GM12878 (cell line): ENCODE data around the gene RGS4. TPM values are rescaled to one million over a fixed set of nuclear protein-coding genes. Genes with fewer than 3 reads are reported as not detected.

Source experiments
- ATAC-seq: fragments of 200-7000 bp; cut with Tn5 transposase; 3 replicates; pipeline ENCODE4 v1.9.1; 2020; ENCODE audit warnings: mild to moderate bottlenecking, moderate library complexity
- BruUV-seq: library from RNA; stranded (reverse); fragments of 400-500 nt; replicated peaks from 2 replicates; lab custom pipeline; 2021; lab: Mats Ljungman, UMichigan
- CTCF ChIA-PET: fragments of 300-600 bp; sonication (Branson Sonifier 250); formaldehyde crosslinking; extraction: SDS; loops from one replicate; lab custom pipeline; 2021; ENCODE audit warnings: inconsistent platforms; lab: Yijun Ruan, JAX
- POLR2A ChIA-PET: fragments of 350-600 bp; formaldehyde crosslinking; extraction: SDS; loops from one replicate; lab custom pipeline; 2021; ENCODE audit warnings: inconsistent platforms; lab: Charles Lee
- RAD21 ChIA-PET: fragments of 300-600 bp; sonication (Branson Sonifier 250); formaldehyde crosslinking; loops from one replicate; lab custom pipeline; 2023; ENCODE audit warnings: antibody characterized with exemption; ENCODE audit not compliant: unreplicated experiment; lab: Charles Lee
- SMC1A ChIA-PET: fragments of 300-600 bp; sonication (Branson Sonifier 250); formaldehyde crosslinking; loops from one replicate; lab custom pipeline; 2023; ENCODE audit not compliant: unreplicated experiment, uncharacterized antibody; lab: Charles Lee
- DNase-seq: peaks from one replicate; pipeline ENCODE4 v3.0.0-alpha.2; 2011; ENCODE audit warnings: low read depth, low spot score
- FAIRE-seq: peaks from 3 replicates; lab custom pipeline; 2011; peaks lifted over from hg19 to GRCh38; lab: Jason Lieb, UNC
- H2AFZ ChIP-seq: 2 replicates; pipeline ENCODE4 v1.6.0; 2011; ENCODE audit warnings: low read depth, low read length, control low read depth; ENCODE audit not compliant: control insufficient read depth
- H3K27ac ChIP-seq: 2 replicates; pipeline ENCODE4 v1.5.1; 2011; ENCODE audit warnings: control low read depth; ENCODE audit not compliant: control insufficient read depth, insufficient read depth
- H3K27me3 ChIP-seq, 2 experiments: replicated peaks in 1 of 2; 2 replicates each; pipeline versions ENCODE4 v1.6.0 to v1.6.1; 2011; ENCODE audit warnings: low read length in 1 of 2; ENCODE audit not compliant: control insufficient read depth in 2 of 2, insufficient read depth in 2 of 2
- H3K36me3 ChIP-seq, 2 experiments: 2 replicates each; pipeline ENCODE4 v1.5.1; 2011; ENCODE audit warnings: low read length in 1 of 2; ENCODE audit not compliant: control insufficient read depth in 2 of 2, insufficient read depth in 2 of 2
- H3K4me1 ChIP-seq: 2 replicates; pipeline ENCODE4 v1.6.1; 2011; ENCODE audit warnings: mild to moderate bottlenecking, low read length, moderate library complexity, mixed read lengths; ENCODE audit not compliant: control insufficient read depth, insufficient read depth
- H3K4me2 ChIP-seq: 2 replicates; pipeline ENCODE4 v1.6.0; 2011; ENCODE audit warnings: control low read depth; ENCODE audit not compliant: control insufficient read depth, insufficient read depth
- H3K4me3 ChIP-seq: fragments of 200-600 bp; sonication (generic); 2 replicates; pipeline ENCODE4 v1.5.1; 2016
- H3K79me2 ChIP-seq: 2 replicates; pipeline ENCODE4 v1.6.0; 2011; ENCODE audit warnings: low read length; ENCODE audit not compliant: control insufficient read depth, insufficient read depth
- H3K9ac ChIP-seq: 2 replicates; pipeline ENCODE4 v1.8.0; 2011; ENCODE audit warnings: low read length, control low read depth, mixed read lengths; ENCODE audit not compliant: control insufficient read depth, insufficient read depth
- H3K9me3 ChIP-seq: replicated peaks from 3 replicates; pipeline ENCODE4 v1.5.1; 2011; ENCODE audit warnings: mild to moderate bottlenecking, low read length; ENCODE audit not compliant: control insufficient read depth, insufficient read depth
- H4K20me1 ChIP-seq: 2 replicates; pipeline ENCODE4 v1.6.0; 2011; ENCODE audit not compliant: control insufficient read depth, insufficient read depth
- CBX3 ChIP-seq: fragments of 200-600 bp; sonication (generic); IDR thresholded peaks from 2 replicates; pipeline ENCODE4 v1.6.1; 2016; ENCODE audit warnings: low read depth, borderline replicate concordance
- EGR1 ChIP-seq, 2 experiments: IDR thresholded peaks; 1 replicate in 1 of 2; 2 replicates in 1 of 2; pipeline ENCODE4 v1.6.1; 2011 to 2012; ENCODE audit warnings: low read depth in 2 of 2, low read length in 2 of 2, borderline replicate concordance in 1 of 2, mild to moderate bottlenecking in 1 of 2, moderate library complexity in 1 of 2
- HDAC2 ChIP-seq: fragments of 200-600 bp; sonication (generic); IDR thresholded peaks from 2 replicates; pipeline ENCODE4 v1.6.1; 2017
- HDGF ChIP-seq: fragments of 450-650 bp; IDR thresholded peaks from 2 replicates; pipeline ENCODE4 v1.6.1; 2016; ENCODE audit warnings: antibody characterized with exemption
- IKZF1 ChIP-seq: fragments of 450-650 bp; conservative IDR thresholded peaks from 2 replicates; pipeline ENCODE4 v1.6.1; 2017; ENCODE audit warnings: antibody characterized with exemption, mild to moderate bottlenecking
- MTA3 ChIP-seq: IDR thresholded peaks from 2 replicates; pipeline ENCODE4 v1.6.1; 2012; ENCODE audit warnings: low read length, inconsistent platforms, borderline replicate concordance
- NFYA ChIP-seq: IDR thresholded peaks from 2 replicates; pipeline ENCODE4 v1.6.1; 2011; ENCODE audit warnings: low read depth, mild to moderate bottlenecking, low read length, improper control_type of control experiment, borderline replicate concordance
- NRF1 ChIP-seq: conservative IDR thresholded peaks from 2 replicates; pipeline ENCODE4 v1.6.1; 2011; ENCODE audit warnings: mild to moderate bottlenecking, low read depth, low read length, improper control_type of control experiment
- POLR2A ChIP-seq: IDR thresholded peaks from 2 replicates; pipeline ENCODE4 v1.6.1; 2011; ENCODE audit warnings: low read depth, mild to moderate bottlenecking, low read length
- POU2F2 ChIP-seq: IDR thresholded peaks from 3 replicates; pipeline ENCODE4 v1.6.1; 2011; ENCODE audit warnings: low read depth, mild to moderate bottlenecking, low read length, borderline replicate concordance
- SMARCA5 ChIP-seq: fragments of 450-650 bp; IDR thresholded peaks from 2 replicates; pipeline ENCODE4 v1.6.1; 2017; ENCODE audit warnings: mild to moderate bottlenecking
- STAT1 ChIP-seq: fragments of 450-650 bp; conservative IDR thresholded peaks from 2 replicates; pipeline ENCODE4 v1.6.1; 2014; ENCODE audit warnings: antibody characterized with exemption, mild to moderate bottlenecking
- SUPT20H ChIP-seq: IDR thresholded peaks from 2 replicates; pipeline ENCODE4 v1.6.1; 2011; ENCODE audit warnings: low read depth, mild to moderate bottlenecking, low read length, moderate library complexity, borderline replicate concordance; ENCODE audit not compliant: control insufficient read depth
- WRNIP1 ChIP-seq: IDR thresholded peaks from 2 replicates; pipeline ENCODE4 v1.6.1; 2011; ENCODE audit warnings: low read depth, low read length, improper control_type of control experiment, borderline replicate concordance
- YBX1 ChIP-seq: fragments of 450-650 bp; IDR thresholded peaks from 2 replicates; pipeline ENCODE4 v1.6.1; 2016; ENCODE audit warnings: antibody characterized with exemption
- ZNF24 ChIP-seq: fragments of 450-650 bp; IDR thresholded peaks from 2 replicates; pipeline ENCODE4 v1.6.1; 2017; ENCODE audit warnings: antibody characterized with exemption, mild to moderate bottlenecking
- ZNF274 ChIP-seq: IDR thresholded peaks from one replicate; pipeline ENCODE4 v1.8.0; 2011; ENCODE audit not compliant: insufficient read length, insufficient read depth
- WGBS: methylation state at CpG from one replicate; pipeline ENCODE4 v1.1.6; 2016; ENCODE audit warnings: low lambda C conversion rate; ENCODE audit not compliant: insufficient replicate concordance, insufficient coverage; ENCODE audit errors: missing lambda C conversion rate; 5-methylcytosine and 5-hydroxymethylcytosine counted together
- in situ Hi-C: fragments of 300-500 bp; cut with MboI; formaldehyde crosslinking; loops from 9 replicates; pipeline ENCODE4 v1.14.3; 2018; ENCODE audit warnings: mixed read lengths
- intact Hi-C: fragments of 100-400 bp; cut with micrococcal nuclease; formaldehyde crosslinking; loops from one replicate; pipeline ENCODE4 v1.14.2; 2022; ENCODE audit not compliant: unreplicated experiment
- polyA plus RNA-seq, 11 experiments: library from polyadenylated mRNA; depleted of rRNA in 4 of 11; unstranded in 6 of 11; stranded (reverse) in 5 of 11; fragments of >200 nt; fragmentation: Nextera tagmentation in 4 of 11; fragmentation: Illumina TruSeq in 1 of 11; extraction: Ambion mirVana in 4 of 11; extraction: Trizol in 1 of 11; gene quantifications; 1 replicate in 1 of 11; 2 replicates in 10 of 11; pipeline versions ENCODE4 v1.2.1 to v1.2.3, GENCODE V29; 2011 to 2016; ENCODE audit warnings: inconsistent platforms in 2 of 11, missing spikeins in 2 of 11, low read depth in 1 of 11
- total RNA-seq, 4 experiments: library from RNA; depleted of rRNA in 3 of 4; stranded (reverse); fragments of >200 nt in 3 of 4; fragmentation: Illumina TruSeq in 1 of 4; extraction: Trizol in 1 of 4; gene quantifications; 2 replicates each; pipeline versions ENCODE4 v1.2.1 to v1.2.3, GENCODE V29; 2013 to 2021
- TF ChIP-seq, protein P1 (sequence below): fragments of 450-650 bp; IDR thresholded peaks from 2 replicates; pipeline ENCODE4 v1.6.1; 2017; ENCODE audit warnings: mild to moderate bottlenecking

RGS4 gene
- total and polyA plus RNA-seq, 10 of the 15 experiments (the other 5 are each of a cell fraction or from before 2014, with no cell fraction given): 0.05 to 0.14 TPM; not detected in 8

DNA sequence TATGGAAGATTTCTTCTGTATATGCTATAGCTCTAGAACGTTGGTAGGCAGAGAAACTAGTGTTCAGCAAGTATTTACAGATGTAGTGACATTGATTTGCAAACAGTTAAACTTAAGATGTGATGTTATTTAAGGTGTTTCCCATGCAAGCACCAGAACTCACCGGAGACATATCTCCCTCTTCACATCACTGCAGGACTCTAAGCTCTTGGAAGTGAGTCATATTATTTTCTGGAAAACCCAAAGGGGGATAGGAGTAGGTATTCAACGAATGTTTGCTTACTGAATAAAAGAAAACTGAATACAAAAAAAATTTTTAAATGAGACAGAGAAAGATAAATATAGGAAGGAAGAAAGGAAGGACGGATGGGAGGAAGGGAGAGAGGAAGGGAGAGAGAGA lies 25.0 kb downstream of the RGS4 start:
- intact Hi-C loops: no loop called here
- Histone ChIP-seq H3K27ac (no peak overlapping the region), H3K4me2 (no peak overlapping the region), H3K27me3 (no peaks in the 10 kb centered on the region), H3K9ac (no peak overlapping the region), H4K20me1 (no peaks in the 10 kb centered on the region), H3K4me3 (no peak overlapping the region), H2AFZ (no peak overlapping the region), H3K36me3 (no peaks in the 10 kb centered on the region), H3K4me1 (no peaks in the 10 kb centered on the region), H3K9me3 (no peaks in the 10 kb centered on the region), H3K79me2 (no peaks in the 10 kb centered on the region)
- RAD21 ChIA-PET: no interaction called here
- SMC1A ChIA-PET: interaction anchor here (1.4 kb wide), 1 partner anchor 222 kb away, joined by 3 read pairs; no protein-coding TSS in a partner anchor
- in situ Hi-C loops: no loop called here
- FAIRE-seq (no peak), ATAC-seq (no peak), DNase-seq (no peak)
- CTCF ChIA-PET: interaction anchor here (1.0 to 1.3 kb wide), 2 partner anchors 22 to 24 kb away, joined by 3 to 4 read pairs; partner anchors contain the start of gene RGS4
- POLR2A ChIA-PET: no interaction called here
- BruUV-seq: no TSS peak
- 3% methylated on average over 4 of the region's 4 CpGs for WGBS
- no peak for TF ChIP-seq EGR1 (IDR thresholded peaks at IDR 0.05; ENCODE audit: borderline replicate concordance in 1 of 2, low read depth in 2 of 2, low read length in 2 of 2)
- no peak for TF ChIP-seq MTA3
- TF ChIP-seq SMARCA5: no peak
- no peak for TF ChIP-seq STAT1
- TF ChIP-seq NFYA: no peak
- TF ChIP-seq HDAC2: no peak
- no peak for TF ChIP-seq CBX3
- no peak for TF ChIP-seq HDGF
- TF ChIP-seq POLR2A: no peak
- no peak for TF ChIP-seq IKZF1
- no peak for TF ChIP-seq WRNIP1
- TF ChIP-seq YBX1: no peak
- TF ChIP-seq, protein P1, sequence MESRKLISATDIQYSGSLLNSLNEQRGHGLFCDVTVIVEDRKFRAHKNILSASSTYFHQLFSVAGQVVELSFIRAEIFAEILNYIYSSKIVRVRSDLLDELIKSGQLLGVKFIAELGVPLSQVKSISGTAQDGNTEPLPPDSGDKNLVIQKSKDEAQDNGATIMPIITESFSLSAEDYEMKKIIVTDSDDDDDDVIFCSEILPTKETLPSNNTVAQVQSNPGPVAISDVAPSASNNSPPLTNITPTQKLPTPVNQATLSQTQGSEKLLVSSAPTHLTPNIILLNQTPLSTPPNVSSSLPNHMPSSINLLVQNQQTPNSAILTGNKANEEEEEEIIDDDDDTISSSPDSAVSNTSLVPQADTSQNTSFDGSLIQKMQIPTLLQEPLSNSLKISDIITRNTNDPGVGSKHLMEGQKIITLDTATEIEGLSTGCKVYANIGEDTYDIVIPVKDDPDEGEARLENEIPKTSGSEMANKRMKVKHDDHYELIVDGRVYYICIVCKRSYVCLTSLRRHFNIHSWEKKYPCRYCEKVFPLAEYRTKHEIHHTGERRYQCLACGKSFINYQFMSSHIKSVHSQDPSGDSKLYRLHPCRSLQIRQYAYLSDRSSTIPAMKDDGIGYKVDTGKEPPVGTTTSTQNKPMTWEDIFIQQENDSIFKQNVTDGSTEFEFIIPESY: no peak
- TF ChIP-seq NRF1: no peak
- TF ChIP-seq ZNF274: no peak
- no peak for TF ChIP-seq SUPT20H
- TF ChIP-seq POU2F2: no peak
- TF ChIP-seq ZNF24: no peak
